HG03469 (cell line): ENCODE data around the gene RAD54L.

ENCODE experiments used
- ATAC-seq: cut with Tn5 transposase; IDR thresholded peaks from one replicate; pipeline ENCODE4 v1.9.1; 2021; ENCODE audit warnings: mild to moderate bottlenecking, moderate library complexity, moderate number of reproducible peaks; ENCODE audit not compliant: unreplicated experiment

RAD54L gene

DNA sequence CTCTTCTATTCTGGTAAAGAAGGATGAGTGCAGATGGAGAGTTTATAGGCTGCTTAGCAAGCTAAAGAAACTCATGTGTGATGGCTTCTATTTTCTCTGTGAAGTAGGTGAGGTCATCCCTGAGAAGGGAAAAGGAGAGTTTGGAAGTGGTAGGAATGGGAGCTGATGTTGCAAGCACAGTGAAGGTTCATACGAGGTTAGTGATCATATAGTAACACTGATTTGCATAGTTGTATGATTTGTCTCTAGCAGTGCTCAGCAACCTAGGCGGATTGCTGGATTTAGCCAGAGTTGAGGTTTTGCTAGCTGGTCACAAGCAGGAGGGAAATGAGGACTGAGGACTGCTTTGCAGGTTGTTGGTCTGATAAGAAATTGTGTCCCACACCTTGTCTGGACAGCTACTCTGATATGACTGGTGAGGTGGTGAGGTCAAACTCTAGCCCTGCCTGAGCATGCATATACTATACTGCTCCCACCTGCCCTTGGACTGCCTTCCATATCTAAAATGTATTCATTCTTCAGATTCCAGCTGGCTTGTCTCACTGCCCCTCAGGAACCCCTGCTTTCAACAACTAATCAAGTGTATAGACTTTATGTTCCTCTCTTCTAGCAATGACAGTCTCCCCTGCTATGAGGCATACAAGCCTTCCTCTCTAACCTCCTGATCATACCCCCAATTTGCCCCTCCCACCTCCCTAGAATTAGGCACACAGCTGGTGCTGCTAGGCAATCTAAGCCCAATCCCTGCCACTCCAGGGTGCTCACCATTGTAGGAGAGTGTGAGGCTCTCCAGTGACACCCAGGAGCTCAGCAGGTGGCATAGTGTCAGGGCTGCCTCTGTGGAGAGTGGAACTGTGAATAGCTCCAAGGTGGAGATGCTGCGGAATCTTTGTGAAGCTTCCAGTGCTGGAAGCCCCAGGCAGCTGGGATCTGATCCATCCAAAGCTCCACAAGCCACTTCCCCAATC is 37.3 kb downstream of the RAD54L start:
- no peak for ATAC-seq

- no peak for ATAC-seq
These were observed 38.3 kb downstream of the RAD54L start for GRCh38 chr1:46285730-46286477.

DNA sequence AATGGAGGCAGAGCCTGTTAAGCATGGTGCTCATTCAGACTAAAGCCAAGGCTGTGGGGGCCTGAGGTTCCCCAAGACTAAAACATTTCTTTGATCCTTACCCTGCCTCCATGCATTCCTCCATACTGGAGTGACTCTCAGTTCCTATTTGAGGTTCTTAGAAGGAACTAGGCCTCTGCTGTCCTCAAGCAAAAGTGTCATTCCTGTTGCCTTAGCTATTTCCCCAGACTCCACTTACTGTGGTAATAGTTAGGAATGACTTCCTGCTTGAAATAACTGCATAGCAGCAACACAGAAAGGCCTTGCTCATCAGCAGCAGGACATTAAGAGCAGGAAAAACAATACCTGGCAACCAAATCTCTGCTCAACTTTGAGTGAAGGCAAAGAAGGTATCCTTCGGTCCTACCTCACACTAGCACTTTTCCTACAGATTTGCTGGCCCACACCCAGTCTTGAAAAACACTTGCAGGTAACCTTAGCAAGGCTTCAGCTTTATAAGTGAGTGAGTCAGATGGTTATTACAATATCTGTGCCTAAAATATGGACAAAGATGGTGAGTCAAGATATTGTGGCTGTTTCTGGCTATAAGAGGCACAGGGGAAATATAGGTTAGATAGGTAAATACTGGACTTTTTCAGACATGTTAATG is 41.0 kb downstream of the RAD54L start:
- ATAC-seq = no peak

- ATAC-seq = no peak
These were observed 41.6 kb downstream of the RAD54L start for GRCh38 chr1:46289134-46289494.

DNA sequence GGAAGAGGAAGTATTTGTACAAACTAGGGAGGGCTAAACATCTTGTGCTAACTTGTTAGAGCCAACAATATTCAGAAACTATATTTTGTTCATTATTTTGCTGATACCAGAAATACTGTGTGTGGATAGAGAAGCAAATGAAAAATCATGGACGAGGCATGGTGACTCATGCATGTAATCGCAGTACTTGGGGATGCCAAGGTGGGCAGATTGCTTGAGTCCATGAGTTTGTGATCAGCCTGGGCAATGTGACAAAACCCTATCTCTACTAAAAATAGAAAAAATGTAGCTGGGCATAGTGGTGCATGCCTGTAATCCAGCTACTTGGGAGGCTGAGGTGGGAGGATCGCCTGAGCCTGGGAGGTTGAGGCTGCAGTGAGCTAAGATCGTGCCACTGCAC is 42.4 kb downstream of the RAD54L start:
- ATAC-seq = no peak

DNA sequence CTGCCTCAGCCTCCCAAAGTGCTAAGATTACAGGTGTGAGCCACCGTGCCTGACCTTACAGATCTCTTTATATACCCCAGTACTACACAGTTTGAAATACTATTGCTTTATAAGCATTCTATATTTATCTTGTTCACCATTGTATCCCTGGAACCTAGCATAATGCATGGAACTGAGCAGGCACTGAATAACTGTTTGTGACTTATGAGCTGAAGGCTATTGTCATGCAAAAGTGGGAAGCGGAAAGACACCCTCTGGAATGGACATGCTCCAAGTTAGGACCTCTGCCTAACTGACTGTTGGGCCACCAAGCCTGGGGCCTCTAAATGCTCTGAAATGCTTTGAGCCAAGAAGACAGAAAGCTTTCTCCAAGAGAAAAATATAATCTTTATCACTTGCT is 47.7 kb downstream of the RAD54L start:
- ATAC-seq = no peak

DNA sequence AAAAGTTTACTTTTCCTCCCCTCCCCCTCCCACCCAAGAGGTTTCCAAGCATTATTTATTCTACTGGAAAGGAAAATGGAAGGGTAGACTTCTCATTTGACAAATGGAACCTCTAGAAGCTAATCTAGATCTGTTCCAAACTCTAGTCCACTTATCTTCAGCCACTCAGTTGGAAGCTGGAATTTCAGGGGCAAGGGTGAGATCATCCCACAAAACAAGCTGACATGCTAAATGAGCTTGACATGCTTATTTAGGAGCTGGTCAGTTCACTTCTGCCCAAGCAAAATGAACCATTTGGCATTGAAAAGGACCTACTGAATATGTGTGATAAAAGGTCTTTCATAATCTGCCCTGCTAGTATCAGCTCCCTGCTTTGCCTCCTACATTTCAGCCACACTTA is 50.8 kb downstream of the RAD54L start:
- ATAC-seq = no peak

DNA sequence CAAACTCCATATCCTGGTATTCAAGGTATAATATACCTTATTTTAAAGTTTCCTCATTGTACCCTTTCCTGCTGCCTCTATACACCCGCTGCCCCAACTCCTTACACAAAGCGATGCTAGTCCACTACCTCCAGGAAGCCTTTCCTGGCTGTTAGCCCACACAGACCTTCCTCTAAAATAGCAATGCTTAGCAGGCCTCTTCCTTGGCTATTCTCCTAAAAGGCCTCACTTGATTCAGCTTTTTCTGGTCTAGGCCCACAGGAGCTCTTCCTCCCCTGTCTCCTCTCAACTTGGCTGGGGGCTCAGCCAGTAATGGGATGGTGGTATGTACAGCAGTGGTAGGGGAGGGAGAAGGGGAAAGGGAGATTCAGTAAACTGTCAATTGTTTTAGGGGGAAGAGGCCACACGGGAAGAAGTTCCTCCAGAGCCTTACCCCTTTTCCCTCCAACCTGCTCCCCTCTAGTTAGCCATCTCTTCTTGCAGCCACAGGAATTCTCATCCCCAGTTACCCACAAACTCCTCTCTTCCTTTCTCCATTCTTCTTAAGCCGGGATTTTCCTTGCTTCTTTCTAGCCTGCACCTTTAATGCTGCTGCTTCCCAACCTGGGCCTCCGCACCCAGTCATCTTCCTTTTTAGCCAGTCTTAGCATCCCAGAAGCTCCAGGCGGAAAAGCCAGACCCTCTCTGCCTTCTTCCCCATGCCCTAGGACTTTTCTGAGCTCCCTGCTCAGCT is 53.3 kb downstream of the RAD54L start:
- no peak for ATAC-seq

GRCh38 chr1:46301406-46301807 is 53.8 kb downstream of the RAD54L start:
- no peak for ATAC-seq

DNA sequence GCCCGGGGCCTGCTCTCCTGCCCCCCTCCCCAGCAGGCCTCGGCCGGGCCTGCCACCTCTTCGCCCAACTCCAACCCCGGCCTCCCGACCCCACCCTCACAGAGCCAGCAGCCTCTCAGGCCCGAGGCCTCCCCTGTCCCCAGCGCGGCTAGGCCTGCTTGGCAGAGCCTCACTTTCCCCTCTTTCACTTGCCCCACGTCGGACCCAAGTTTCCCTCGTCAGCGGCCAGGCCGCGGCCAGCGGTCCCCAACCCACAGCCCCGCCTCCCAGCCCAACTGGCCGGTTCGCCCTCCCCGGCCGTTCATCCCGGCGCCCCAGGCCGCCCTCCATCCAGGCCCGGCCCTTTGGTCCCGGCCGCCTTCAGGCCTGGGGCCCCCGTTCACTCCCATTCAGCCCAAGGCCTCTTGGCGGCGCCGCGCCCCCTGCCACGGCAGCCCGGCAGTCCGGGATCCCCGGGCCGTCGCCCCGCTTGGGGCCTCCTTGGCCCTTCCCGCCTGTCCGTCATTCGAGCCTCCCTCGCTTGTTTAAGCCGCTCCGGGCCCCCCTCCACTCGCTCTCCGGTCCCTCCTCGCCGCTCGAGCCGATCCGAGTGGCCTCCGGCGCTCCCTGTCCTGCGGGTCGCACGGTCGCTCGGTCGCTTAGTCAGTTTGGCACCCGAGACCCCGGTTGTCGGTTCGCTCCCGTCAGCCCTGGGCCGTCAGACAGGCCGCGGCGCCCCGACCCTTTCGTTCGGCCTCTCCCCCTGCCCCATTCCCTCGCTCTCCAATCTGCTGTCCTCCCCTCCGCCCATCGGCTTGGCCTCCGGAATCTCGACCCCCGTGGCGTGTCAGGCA is 54.5 kb downstream of the RAD54L start:
- no peak for ATAC-seq

DNA sequence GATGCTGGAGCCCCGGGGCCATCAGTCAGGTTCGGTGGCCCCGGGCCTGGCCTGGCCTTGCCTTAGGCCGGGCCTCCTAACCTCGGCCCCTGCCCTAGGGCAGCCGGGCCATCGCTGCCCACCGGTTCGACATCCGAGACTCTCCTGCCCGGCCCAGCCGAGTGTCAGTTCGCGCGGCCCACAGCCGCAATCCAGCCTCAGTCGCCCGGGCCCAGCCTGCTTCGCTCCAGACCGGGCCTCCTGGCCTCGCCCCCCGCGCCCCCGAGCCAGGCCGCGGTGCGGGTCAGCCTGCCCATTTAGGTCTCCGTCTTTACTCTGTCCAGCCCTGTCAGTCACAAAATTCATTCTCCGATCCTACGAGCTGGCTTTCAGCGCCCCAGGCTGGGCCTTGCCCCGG is 55.1 kb downstream of the RAD54L start:
- ATAC-seq = no peak

DNA sequence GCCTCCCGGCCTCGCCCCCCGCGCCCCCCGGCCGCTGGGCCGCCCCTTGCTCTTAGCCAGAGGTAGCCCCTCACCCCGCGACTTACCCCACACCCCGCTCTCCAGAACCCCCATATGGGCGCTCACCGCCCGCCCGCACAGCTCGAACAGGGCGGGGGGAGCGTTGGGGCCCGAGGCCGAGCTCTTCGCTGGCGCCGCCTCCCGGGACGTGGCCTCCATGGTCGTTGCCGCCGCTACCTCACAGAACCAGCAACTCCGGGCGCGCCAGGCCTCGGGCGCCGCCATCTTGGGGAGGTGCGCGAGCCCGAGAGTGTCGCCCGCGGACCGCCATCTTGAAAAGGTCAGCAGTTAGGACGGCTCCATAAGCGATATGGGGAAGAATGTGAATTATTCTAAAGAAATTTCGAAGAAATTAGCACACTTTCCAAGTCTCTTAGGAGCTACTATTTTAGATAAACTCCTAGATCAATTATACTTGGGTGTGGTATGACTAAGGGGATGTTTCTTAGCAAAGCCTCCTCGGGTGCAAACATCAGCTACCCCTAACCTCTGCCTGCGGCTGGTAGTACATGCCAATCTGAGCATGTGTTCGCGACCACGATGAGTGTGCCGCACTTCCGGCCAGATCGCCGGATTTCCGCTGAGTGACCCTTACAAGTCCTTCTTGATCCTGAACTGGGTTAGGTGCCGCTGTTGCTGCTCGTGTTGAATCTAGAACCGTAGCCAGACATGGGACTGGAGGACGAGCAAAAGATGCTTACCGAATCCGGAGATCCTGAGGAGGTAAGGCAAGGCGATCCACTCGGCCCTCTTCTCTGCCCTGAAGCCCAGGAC is 55.7 kb downstream of the RAD54L start, which contains the start of the genes LRRC41 and UQCRH:
Gene LRRC41 (minus strand): TSS at position 579 of the 834 bp plus-strand sequence. CDS start 294 bp downstream, at position 285.
Gene UQCRH (plus strand): TSS at position 661 of the 834 bp plus-strand sequence. CDS start 69 bp downstream, at position 730.
- ATAC-seq = peak; percentile 71

GRCh38 chr1:46303872-46304326 is 56.3 kb downstream of the RAD54L start:
- no peak for ATAC-seq

GRCh38 chr1:46306159-46306530 is 58.6 kb downstream of the RAD54L start:
- no peak for ATAC-seq

DNA sequence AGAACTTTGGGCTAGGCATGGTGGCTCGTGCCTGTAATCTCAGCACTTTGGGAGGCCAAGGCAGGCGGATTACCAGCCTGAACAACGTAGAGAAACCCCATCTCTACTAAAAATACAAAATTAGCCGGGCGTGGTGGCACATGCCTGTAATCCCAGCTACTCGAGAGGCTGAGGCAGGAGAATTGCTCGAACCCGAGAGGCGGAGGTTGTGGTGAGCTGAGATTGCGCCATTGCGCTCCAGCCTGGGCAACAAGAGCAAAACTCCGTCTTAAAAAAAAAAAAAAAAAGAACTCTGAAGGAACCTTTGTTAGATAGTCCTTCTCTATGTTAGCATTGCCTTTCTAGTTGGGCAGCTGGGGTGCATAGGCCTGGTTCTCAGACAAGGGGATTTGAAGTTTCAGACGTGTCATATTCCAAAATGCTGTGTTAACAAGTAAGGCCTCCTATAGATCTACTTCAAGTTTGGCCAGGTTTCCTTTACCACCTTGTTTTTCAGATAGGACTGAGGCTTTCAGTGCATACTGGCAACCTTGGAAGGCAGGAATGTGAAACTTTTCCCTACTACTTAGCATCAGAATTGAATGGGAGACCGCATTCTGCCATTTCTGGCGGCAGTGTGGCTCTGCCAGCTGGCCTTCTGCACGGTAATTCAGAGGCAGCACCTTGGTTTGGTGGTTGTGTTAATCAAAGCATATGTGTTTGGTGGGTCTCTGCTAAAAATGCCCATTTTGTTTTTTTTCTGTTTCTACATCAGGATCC is 62.0 kb downstream of the RAD54L start:
- no peak for ATAC-seq

GRCh38 chr1:46310321-46310720 is 62.8 kb downstream of the RAD54L start:
- no peak for ATAC-seq

DNA sequence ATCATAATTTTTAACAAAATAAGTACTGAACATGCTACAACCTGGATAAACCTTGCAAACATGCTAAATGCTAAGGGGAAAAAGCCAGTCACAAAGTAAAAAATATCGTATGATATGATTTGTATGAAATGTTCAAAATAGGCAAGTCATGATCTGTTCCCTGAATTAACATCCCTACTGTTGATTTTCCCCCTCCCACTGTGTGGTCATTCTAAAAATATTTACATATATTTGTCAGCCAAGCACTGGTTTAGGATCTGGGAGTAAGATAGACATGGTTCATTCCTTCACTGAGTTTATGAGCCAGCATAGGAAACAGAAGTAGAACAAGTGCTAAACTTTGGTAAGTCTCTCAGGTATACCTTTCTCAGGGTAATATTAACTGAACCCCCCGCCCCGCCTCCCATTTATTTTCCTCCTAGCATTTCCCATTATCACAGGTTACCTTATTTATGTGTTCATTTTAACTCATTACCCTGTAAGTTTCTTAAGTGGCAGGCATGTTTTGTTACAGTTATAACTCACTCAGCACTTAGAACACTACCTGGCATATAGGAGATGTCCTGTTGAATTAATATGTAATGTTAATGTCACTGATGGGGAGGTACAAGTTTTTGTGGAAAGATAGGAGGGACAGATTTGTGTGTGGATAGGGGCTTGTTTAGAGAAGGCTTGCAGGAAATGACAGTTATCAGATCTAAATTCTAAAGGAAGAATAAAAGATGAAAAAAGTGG is 68.3 kb downstream of the RAD54L start:
- ATAC-seq = no peak
